Testis (tissue), 2 donors: ENCODE data around the gene TUBGCP3.

Experiments
- CTCF ChIP-seq, 3 experiments: fragments of 450-650 bp in 2 of 3; fragments of 200-600 bp in 1 of 3; sonication (generic) in 1 of 3; IDR thresholded peaks; one replicate each; pipeline ENCODE4 v1.5.1; 2016 to 2019; ENCODE audit warnings: antibody characterized with exemption in 3 of 3, mild to moderate bottlenecking in 2 of 3, moderate library complexity in 1 of 3
- POLR2A ChIP-seq: fragments of 450-650 bp; IDR thresholded peaks from one replicate; pipeline ENCODE4 v1.6.1; 2017; ENCODE audit warnings: antibody characterized with exemption, mild to moderate bottlenecking, moderate library complexity

- TF ChIP-seq CTCF (IDR thresholded peaks at IDR 0.05), result no peak
- TF ChIP-seq POLR2A, result no peak
Observed at GRCh38 chr13:112452380-112453206, 135.4 kb downstream of the TUBGCP3 start.
